Measurements from ENCODE around the gene VENTX.

DNA sequence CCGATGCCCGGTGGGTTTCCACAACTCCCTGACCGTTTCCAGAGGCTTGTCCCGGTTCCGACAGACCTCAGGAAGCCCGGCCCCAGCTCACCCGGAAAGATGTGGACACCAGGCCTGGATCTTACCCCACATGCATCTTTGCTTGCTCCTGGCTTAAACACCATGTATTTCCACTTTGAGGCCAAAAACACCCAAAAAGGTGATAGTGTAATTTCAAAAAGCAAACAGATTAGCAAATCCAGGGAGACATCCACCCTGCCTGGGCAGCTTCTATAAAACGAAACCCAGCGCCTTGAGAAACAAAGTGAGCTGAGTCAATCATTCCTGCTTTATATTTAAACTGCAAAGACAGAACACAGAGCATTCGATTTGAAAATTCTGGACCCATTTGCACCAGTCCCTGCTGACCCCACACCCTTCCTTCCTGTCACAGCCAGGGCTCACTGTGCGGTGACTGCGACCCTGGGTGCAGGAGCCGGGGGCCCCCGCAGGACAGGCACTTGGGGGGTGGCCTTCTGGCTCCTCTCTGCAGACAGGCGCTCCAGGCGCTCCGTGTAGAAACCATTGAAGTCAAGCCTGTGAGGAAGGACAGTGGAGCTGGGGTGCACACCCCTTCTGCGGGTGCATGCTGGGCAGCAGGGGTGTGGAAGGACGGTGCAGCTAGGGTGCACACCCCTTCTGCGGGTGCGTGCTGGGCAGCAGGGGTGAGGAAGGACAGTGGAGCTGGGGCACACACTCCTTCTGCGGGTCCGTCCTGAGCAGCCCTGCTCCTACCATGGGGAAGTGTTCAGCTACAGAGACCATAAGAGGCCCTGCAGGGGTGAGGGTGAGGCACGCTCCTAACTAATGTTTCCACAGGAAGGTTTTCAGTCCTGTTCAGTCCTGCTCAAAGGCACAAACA, 41.9 kb downstream of the VENTX start:
- TF ChIP-seq EZH2 (IDR thresholded peaks at IDR 0.05; ENCODE audit: insufficient read depth, poor library complexity, severe bottlenecking) (no peak), EZH2phosphoT487 (IDR thresholded peaks at IDR 0.05; ENCODE audit: insufficient read depth, low read depth) (no peak)

Measured in GM23248 (cell line).